Suppressor macrophage treated with lipopolysaccharide for 1 hour (primary cell): ENCODE data around the gene IQCH.
"Not testable (repeated sequence)": the region's sequence is repeated elsewhere in the genome, so short reads cannot be mapped to it uniquely, and the experiment has no call there.

Experiments used
- DNase-seq, 3 donors: peaks; one replicate each; pipeline ENCODE4 v3.0.0-alpha.2; 2020 to 2022

IQCH gene

DNA sequence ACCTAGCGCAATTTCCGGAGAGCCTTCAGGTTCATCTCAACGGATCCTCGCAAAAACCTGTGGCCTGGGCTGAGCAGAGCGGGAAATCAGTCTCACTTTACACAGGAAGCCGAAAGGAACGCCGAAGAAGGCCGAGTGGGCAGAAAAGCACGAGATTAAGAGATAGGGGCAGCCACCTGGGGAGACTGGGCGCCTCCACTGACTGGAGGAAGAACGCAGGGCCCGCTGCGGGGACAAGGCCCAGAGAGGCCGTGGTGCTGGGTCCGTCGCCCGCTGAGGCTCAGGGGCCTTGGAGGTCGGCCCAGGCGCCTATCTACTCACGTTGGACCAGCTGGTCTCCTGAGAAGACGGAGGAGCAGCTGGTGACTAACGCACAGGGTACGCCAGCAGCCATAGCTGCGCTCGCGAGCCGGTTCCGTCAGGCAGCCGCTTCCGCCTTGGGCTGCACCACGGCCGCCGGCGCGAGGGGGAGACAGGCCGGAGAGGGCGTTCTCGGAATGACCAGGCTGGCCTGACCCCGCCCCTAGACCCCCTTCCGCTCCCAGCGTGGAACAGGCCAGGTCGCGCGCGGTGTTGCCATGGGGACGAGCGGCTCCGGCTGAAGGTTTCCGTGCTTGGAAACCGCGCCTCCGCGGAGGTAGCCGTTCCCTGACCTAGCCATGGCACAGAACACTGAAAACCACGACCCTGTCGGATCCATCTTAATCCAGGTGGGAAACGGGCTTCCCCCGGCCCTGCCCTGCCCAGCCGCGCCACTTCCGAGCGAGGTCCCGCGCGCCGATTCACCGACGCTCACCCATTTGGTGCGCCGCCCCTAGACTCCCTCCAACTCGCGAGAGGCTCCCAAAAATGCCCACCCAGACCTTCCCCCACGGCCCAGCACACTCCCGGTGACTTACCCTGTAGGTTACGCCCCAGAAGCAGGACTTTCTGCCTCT is at the start of gene IQCH, which contains the start of gene AAGAB:
Gene IQCH, plus strand, starts transcription at position 549 of the 938 bp plus-strand sequence. Its CDS starts 111 bp downstream, at position 660.
Gene AAGAB, minus strand, starts transcription at position 424 of the 938 bp plus-strand sequence. Its CDS starts 30 bp downstream, at position 394.
- peak; percentile 98 to 99 (median 98) for DNase-seq

DNA sequence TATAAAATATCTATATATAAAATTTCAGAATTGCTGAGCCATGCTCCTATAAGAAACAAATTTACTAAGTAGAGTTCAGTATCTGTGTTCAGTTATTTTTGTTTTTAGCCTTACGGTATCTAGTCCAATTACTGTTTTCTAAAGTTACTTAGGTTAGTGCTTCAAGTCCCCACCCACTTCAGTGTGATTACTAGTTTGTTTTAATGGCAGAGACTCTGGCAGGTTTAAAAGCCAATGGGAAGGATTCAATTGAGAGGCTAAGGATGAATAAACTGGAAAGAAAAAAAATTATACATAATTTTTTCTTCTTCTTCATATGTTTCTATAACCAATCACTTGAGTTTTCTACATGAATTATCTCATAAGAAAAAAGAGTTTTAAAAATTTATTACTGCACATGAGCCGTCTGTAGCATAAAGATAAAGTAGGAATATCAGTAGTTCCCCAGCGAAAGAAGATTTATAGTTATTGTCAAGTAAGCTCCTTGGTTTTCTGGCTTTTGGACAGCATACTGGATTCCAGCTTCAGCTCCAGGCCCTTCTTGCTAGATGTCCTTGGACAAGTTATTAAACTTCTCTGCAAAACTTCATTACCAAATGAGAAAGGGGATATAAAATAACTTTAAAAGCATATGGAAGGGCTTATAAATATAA is 46.9 kb upstream of the IQCH start:
- no peak for DNase-seq

DNA sequence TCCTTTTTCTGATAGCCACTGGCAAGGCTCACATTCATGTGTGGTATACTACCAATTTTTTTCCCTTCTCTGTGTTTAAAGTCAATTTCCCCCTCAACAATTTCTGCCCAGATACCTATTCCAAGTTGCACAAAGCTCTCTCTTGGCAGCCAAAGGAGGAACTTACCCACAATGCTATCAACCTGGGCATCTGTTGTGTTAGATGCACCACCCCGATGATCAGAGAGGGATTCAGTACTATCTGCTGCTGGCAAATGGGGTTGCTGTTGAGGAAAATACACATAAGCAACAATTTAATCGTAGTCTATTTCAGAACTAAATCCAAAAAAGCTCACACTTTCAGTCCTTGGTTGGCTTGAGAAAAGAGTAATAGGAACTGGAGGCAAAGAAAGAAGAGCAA is 46.2 kb upstream of the IQCH start:
- DNase-seq = no peak

DNA sequence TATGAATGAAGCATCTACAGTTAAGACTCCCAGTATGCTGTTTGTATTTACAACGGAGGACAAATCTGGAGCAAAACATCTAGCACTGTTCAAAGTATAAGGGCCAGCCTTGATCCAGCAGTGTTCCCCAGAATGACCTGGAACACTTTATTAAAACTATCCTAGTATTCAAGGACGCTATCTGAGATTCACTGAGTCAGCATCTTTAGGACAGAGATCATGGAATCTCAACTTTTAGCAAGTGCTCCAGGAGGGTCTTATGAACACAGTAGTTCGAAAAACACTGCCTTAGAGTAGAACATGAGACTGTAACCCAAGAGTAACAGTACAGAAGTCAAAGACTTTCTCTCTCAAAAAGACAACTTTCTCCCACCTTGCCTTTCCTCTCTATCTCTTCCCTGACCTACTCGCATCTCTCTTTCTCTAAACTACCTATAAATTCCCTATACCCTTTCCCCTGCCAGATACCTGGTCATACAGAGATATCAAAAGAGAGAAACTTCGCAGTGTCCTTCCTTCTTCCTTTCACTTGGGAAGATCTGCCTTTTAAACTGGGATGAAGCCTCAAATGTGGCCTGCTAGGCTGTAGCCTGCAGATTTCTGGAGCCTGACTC is 43.9 kb upstream of the IQCH start:
- DNase-seq = no peak

DNA sequence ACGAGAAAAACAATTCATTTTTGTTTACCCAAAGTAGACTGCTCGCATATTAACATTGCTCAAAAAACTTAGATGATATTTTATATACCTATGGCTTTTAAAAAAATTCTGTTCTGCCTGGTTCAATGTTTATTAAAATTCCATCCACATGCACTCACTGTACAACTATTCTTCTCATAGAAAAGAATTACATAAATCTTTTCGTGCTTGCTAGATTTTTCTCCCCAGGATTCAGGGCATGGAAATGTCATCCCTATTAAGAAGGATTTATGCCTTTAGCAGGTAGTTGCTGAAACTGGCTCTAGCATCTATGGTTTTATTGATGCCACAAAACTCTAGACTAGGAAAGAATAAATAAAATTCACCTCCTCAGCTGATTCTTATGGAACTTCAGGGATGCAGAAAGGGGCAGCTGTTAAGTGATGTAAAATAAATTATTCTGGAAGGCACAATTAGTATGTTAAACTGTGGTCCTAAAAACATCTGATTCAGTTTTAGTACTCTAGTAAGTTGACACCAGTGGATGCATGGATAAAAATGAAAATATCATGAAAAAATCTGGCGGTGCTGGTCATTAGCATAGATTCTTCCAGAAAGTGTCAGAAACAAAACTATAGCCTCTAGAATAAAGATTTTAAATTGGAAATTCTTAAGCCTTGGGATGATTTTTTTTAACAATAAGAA is 41.8 kb upstream of the IQCH start:
- DNase-seq = no peak

DNA sequence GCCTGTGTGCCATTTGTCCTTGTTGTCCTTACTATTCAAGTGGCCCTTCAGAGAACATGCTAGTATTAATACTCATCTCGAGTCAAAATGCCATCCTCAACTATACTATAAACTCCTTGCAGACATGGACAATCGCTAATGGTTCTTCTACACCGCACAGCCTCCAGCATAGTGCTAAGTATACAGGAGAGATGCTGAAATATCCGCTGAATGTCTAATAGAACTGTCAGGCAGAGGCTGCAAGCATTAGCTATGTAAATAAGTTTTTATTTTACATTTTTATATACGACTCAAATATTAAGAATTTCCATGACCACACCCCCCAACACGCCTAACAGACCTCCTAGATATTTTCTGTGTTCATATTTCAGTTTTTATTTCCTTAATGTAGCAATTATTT is 39.5 kb upstream of the IQCH start:
- DNase-seq = no peak

DNA sequence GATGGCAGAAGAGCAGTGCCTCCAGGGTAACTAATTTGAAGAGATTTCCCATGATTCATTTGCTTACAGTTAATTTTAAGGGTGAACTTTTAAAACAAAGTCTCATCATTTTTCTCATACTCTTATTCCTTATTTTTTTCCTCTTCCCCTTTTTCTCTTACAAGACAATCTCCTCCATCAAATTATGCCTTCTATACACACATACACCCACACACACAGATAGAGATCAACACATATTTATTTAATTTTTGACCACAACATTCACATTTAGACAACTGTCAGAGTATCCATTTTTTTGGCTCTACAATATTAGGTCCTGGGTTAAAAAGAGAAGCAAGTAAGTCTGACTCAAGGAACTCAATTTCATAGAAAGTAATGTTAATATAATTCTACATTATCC is 37.7 kb upstream of the IQCH start:
- peak in 1 of 3 donors; percentile 11 for DNase-seq

DNA sequence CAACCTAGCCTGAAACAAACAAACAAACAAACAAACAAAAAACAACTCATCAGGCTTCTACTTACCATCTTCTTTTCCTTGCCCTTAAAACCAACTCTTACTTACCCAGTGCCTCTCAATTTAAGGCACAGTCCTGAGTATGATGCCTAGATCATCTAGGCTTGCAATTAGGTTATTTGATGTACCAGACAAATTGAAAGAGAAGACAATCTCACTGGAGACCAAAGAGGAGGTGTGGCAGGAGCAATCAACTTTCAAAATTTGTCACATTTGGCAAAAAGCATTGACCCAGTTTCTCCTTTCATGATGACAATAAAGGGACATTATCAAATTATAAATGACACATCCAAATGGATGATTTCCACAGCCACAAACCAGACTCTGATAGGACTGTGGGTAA is 36.2 kb upstream of the IQCH start:
- DNase-seq = no peak

DNA sequence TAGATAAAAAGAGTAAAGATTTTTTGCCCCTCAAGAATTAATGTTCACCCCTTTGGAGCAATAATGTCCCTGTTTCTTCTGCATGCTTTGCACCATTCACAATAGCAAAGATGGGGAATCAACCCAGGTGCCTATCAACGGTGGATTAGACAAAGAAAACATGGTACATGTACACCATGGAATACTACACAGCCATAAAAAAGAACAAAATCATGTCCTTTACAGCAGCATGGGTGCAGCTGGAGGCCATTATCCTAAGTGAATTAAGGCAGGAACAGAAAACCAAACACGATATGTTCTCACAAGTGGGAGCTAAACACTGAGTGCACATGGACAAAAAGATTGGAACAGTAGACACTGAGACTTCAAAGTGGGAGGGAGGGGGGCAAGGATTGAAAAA is 35.3 kb upstream of the IQCH start:
- no peak for DNase-seq

DNA sequence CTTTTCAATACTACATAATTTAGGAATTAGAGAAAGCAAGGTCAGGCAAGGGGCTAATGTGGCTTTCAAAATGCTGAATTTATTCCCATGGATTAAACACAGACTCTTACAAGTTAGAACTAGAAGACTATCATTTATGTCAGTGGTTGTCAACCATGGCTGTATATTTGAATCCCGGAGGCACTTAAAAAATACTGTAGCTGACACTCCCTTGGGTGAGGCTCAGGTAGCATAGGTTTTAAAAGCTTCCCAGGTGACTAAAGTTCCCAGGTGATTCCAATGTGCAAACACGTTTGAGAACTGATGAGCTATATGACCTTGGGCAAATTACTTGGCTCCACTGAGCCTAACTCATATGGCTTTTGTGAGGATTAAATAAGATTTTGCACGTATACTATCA is 29.7 kb upstream of the IQCH start:
- no peak for DNase-seq

DNA sequence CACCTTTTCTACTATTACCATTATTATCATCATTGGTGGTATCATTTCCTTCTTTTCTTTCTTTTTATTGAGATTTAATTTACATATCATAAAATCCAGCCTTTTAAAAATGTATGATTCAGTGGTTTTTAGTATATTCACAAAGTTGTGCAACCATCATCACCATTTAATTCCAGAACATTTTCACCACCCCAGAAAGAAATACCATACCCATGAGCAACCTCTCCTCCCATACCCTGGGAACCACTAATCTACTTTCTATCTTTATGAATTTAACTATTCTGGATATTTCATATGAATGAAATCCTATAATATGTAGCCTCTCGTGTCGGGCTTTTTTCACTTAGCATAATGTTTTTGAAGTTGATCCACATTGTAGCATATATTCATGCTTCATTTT is 29.2 kb upstream of the IQCH start:
- DNase-seq = no peak

DNA sequence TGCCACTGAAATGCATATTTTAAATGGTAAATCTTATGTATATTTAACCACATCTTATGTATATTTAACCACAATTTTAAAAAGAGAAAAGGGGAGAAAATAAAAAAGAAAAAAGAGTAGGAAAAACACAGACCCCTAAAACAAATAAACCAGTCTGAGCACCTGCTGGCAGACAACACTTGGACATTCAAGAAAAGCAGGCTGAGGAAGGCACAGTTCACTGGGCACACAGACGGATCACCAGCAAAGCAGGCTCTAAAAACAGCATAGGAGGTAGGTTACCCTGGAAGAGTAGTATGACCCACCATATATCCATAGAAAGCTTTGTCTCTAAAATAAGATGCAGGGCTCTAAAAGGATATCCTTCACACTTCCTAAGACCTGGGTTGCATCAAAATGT is 27.2 kb upstream of the IQCH start:
- no peak for DNase-seq

DNA sequence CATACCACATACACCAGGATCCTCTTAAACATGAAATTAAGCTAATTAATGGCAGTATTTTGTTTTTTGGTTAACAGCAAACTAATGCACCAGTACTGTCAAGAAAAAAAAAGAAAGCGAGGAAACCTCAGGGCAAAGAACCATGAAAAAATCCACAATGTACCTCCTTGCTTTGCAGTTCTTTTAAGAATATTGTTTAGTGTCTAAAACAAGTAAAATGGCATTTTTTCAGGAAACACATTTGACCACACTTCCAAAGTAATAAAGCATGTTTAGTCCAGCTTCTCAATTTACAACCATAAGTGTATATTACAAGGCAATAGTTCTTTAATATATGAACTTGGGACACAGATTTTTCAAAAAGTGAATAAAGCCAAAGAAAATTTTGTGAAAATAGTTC is 26.7 kb upstream of the IQCH start:
- no peak for DNase-seq

DNA sequence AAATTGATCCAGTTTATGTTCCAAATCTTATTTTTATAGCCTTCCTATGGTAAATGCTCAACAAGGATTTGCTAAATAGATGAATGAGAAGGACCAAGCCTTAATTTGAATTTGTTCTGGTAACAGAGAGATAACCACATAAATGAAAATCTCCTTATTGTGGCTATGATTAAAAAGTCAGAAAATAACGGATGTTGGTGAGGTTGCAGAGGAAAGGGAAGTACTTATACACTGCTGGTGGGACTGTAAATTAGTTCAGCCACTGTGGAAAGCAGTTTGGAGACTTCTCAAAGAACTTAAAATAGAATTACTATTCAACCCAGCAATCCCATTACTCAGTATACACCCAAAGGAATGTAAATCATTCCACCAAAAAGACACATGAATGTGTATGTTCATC is 26.3 kb upstream of the IQCH start:
- DNase-seq = no peak

DNA sequence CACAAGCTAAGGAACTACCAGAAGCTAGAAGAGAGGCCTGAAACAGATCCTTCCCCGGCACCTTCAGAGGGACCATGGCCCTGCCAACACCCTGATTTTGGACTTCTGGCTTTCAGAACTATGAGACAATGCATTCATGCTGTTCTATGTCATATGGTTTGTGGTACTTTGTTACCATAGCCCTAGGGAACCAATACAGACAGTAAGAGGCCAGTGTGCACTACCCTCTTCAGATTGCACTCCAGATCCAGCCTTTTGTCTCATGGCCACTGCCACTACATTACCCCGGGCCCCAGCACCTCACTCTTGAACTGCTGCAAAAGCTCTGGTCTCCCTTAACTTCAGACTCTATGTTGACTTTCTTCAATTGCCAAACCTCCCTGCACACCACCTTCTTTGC is 24.1 kb upstream of the IQCH start:
- no peak for DNase-seq

DNA sequence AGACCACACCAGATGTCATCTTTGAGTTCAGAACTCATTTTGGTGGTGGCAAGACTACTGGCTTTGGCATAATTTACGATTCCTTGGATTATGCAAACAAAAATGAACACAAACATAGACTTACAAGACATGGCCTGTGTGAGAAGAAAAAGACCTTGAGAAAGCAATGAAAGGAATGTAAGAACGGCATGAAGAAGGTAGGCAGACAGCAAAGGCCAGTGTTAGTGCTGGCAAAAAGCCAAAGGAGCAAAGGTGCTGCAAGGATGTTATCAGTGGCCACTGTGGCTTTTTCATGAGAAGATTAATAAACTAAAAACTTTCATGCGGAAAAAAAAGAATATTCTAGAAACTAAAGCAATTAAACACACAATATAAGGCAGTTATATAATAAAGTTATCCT is 22.0 kb upstream of the IQCH start:
- DNase-seq = no peak

DNA sequence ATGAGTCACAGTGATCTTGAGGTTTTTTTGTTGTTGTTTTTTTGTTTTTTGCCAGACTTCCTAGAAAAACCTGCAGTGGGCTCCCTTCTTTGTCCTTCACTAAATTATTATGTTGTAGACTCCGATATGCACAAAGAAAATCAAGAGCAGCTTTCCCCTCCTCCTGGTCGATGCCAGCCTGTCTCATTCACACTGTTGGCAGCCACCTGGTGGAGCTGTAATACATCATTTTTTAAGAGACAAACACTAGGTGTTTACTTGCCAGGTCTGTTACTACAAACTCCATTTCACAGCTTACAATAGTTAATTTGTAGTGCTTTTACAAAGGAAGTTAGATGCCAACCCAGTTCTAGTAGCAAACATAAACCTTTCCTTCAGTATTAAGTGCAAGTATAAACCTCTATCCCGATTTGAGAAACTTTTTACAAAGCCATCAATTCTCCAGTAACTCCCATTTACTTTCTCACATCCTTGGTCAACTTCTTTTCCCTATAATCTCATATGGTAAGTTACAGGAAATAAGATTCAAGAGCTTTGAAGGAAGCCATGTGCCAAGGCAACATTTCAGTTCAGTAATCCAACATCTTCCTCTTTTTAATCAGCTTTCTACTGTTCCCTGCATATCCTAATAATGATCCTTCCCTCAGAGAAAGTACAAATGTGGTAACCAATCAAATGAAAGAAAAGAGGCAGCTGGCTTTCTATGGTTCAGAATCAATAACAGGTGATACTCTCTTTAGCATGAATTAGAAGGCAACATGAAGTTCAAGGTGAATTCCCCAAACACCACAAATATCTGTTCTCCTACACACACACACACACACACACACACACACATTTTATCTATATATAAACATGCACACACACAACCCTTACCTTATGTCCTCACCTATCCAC is 14.1 kb upstream of the IQCH start:
- peak in 2 of 3 donors; percentile 24 to 47 for DNase-seq

DNA sequence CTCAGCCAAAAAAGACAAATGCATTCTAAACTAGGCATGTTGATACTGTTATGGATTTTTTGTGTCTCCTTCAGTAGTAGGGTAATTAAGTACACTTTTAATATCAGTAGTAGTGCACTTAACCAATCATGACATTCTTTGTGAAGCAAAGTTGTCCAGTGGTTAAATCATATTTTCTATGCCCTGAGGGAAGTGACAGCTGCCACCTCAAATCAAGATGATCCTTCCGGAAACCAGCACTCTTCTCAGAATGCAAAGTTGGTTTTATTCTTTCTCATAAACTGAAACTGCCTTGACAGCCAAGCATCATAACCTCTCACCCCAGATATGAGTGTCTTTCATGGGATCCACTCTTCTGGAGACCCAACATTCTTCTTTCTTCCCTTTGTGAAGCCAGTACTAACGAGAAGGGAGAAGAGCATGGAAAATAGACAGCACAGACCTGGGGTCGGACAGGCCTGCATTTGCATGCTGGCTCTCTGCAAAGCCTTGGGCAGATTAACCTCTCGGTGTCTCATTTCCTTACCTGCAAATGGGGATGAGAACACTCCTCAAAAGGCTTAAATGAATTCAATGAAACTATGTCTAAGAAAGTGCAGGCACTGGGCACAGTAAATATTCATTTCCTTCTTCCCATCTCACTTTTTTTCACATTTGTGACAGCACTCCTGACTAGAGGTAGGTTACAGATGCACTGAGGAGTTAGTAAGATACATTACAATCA is 13.3 kb upstream of the IQCH start:
- DNase-seq = no peak

DNA sequence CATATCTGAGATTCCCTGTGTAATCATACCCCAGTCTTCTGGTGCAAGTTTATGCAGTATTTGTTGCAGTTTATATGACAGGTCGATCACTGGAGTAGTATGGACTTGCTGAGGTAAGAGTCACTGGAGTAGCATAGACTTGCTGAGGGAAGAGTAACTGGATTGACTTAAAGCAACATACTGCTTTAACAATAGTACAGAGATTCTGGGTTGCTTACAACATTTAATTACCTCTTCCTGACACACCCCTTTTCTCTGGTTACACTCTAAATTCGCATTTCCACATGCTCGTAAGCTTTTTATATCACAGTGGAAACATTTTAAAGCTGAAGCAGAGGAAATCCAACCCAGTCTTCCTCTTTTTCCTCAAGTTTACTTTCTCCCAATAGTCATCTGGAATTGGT is 11.9 kb upstream of the IQCH start:
- peak in 2 of 3 donors; percentile 35 to 46 for DNase-seq

DNA sequence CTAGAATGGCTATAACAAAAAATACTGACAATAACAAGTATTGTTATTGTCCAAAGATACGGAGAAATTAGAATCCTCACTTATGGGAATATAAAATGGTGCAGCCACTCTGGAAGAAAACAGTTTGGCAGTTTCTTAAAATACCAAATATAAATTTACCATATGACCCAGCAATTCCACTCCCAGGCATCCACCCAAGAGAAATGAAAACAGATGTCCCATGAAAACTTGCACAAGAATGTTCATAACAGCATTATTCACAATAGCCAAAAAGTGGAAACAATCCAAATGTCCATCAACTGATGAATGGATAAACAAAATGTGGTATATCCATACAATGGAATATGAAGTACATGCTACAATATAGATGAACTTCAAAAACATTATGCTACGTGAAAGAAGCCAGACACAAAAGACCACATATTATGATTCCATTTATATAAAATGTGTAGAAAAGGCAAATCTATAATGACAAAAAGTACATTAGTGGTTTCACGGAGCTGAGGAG is 9.6 kb upstream of the IQCH start:
- no peak for DNase-seq

DNA sequence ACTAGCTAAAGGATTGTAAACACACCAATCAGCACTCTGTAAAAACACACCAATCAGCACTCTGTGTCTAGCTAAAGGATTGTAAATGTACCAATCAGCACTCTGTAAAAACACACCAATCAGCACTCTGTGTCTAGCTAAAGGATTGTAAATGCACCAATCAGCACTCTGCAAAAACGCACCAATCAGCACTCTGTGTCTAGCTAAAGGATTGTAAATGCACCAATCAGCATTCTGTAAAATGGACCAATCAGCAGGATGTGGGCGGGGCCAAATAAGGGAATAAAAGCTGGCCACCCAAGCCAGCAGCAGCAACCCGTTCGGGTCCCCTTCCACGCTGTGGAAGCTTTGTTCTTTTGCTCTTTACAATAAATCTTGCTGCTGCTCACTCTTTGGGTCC is 8.0 kb upstream of the IQCH start:
- DNase-seq = not testable (repeated sequence)
